Measurements from ENCODE around the gene RARRES2. TPM values are rescaled to one million over a fixed set of nuclear protein-coding genes. Genes with fewer than 3 reads are reported as not detected.

Gene RARRES2
- polyA plus RNA-seq, 1 donor (not counting 4 experiments of a cell fraction or from before 2014, with no cell fraction given), result not detected

DNA sequence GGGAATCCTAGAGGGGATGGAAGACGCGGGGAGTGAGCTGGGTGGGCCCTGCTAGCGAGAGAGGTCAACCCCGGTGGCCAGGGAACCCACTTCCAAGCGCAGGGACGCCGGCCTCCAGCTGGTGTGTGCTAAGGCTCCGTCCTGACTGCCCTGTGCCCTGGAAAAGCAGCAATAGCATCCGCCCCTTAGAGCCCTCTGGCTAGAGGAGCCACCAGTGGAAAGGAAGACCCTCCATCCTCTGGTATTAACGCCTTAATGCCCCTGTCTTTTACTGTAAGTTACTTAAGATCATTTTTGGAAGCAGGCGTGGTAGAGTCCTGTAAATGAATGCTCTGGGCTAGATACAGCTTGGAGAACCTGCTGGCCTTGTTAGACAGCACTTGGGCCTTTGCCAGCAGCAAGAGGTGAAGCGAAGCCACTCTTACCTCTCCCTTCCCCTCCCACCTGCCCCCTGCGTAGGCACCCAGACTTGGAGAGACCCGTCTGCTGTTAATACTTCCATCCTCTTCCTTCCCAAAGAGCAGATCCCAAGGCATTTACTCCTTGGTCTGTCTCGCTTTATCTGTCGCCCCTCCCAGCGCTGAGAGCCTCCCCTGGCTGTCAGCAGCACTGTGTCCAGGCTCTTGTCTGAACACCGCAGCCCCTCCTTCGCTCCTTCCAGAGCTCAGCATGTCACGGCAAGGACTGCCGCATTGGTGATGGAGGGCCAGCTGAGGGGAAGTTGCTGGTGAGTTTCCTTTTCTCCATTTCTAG, 31.8 kb upstream of the RARRES2 start:
- no peaks in the 10 kb centered on the region for H3K27me3 ChIP-seq (ENCODE audit: control insufficient read depth, extremely low read depth, insufficient read depth, low read length)
- dilution Hi-C loops (cut with MboI; ENCODE audit: extremely low pct_ligation_motif_present, low sequenced_read_pairs), result no loop called here
- no peak overlapping the region for H3K27ac ChIP-seq (ENCODE audit: control insufficient read depth, insufficient read depth, low read length)
- DNase-seq (ENCODE audit: low read depth, low spot score) (no peak), FAIRE-seq (no peak)
- H3K4me2 ChIP-seq (ENCODE audit: control insufficient read depth, extremely low read depth, insufficient read depth, low read depth, low read length), result no peak overlapping the region
- H3K36me3 ChIP-seq (ENCODE audit: control insufficient read depth in 2 of 2, extremely low read depth in 1 of 2, insufficient read depth in 2 of 2, low read length in 2 of 2), result peaks cover 1 to 5% of the 10 kb centered on the region in 2 experiments
- H3K9me1 ChIP-seq (ENCODE audit: control insufficient read depth, extremely low read depth, insufficient read depth, low read length), result no peaks in the 10 kb centered on the region
- no peak overlapping the region for H3K4me3 ChIP-seq (ENCODE audit: control insufficient read depth in 2 of 3, extremely low read depth in 1 of 3, insufficient read depth in 2 of 3, low read depth in 1 of 3, low read length in 3 of 3)
- no peaks in the 10 kb centered on the region for H3K79me2 ChIP-seq (ENCODE audit: control insufficient read depth, insufficient read depth, low read length)
- H3K9ac ChIP-seq (ENCODE audit: control insufficient read depth, extremely low read depth, insufficient read depth, low read length), result no peak overlapping the region
- H3K9me3 ChIP-seq (ENCODE audit: control insufficient read depth, low read depth, low read length), result no peaks in the 10 kb centered on the region
- H2AFZ ChIP-seq (ENCODE audit: control insufficient read depth, low read length), result no peak overlapping the region
- no peak for TF ChIP-seq CTCF (optimal IDR thresholded peaks at IDR 0.05 in 1 of 3, IDR thresholded peaks at IDR 0.05 in 1 of 3, conservative IDR thresholded peaks at IDR 0.05 in 1 of 3; ENCODE audit: extremely low read depth in 1 of 3, insufficient read depth in 2 of 3, low read length in 3 of 3)
- peaks cover 23% of the 10 kb centered on the region for H3K4me1 ChIP-seq (ENCODE audit: control insufficient read depth, extremely low read depth, insufficient read depth, low read length)
- peaks cover 3% of the 10 kb centered on the region for H4K20me1 ChIP-seq (ENCODE audit: control insufficient read depth, extremely low read depth, insufficient read depth, low read length)

- Histone ChIP-seq H3K9ac (ENCODE audit: control insufficient read depth, extremely low read depth, insufficient read depth, low read length) (no peak overlapping the region), H3K9me3 (ENCODE audit: control insufficient read depth, low read depth, low read length) (no peaks in the 10 kb centered on the region), H3K27ac (ENCODE audit: control insufficient read depth, insufficient read depth, low read length) (no peak overlapping the region), H3K4me2 (ENCODE audit: control insufficient read depth, extremely low read depth, insufficient read depth, low read depth, low read length) (no peak overlapping the region), H4K20me1 (ENCODE audit: control insufficient read depth, extremely low read depth, insufficient read depth, low read length) (peaks cover 3% of the 10 kb centered on the region), H3K9me1 (ENCODE audit: control insufficient read depth, extremely low read depth, insufficient read depth, low read length) (no peaks in the 10 kb centered on the region), H3K36me3 (ENCODE audit: control insufficient read depth in 2 of 2, extremely low read depth in 1 of 2, insufficient read depth in 2 of 2, low read length in 2 of 2) (peaks cover 1 to 5% of the 10 kb centered on the region in 2 experiments), H3K27me3 (ENCODE audit: control insufficient read depth, extremely low read depth, insufficient read depth, low read length) (no peaks in the 10 kb centered on the region), H2AFZ (ENCODE audit: control insufficient read depth, low read length) (no peak overlapping the region), H3K4me3 (ENCODE audit: control insufficient read depth in 2 of 3, extremely low read depth in 1 of 3, insufficient read depth in 2 of 3, low read depth in 1 of 3, low read length in 3 of 3) (no peak overlapping the region), H3K79me2 (ENCODE audit: control insufficient read depth, insufficient read depth, low read length) (no peaks in the 10 kb centered on the region), H3K4me1 (ENCODE audit: control insufficient read depth, extremely low read depth, insufficient read depth, low read length) (peaks cover 28% of the 10 kb centered on the region)
- DNase-seq (ENCODE audit: low read depth, low spot score), result no peak
- no peak for FAIRE-seq
- no peak for TF ChIP-seq CTCF (optimal IDR thresholded peaks at IDR 0.05 in 1 of 3, IDR thresholded peaks at IDR 0.05 in 1 of 3, conservative IDR thresholded peaks at IDR 0.05 in 1 of 3; ENCODE audit: extremely low read depth in 1 of 3, insufficient read depth in 2 of 3, low read length in 3 of 3)
- no peak for TF ChIP-seq EZH2 (IDR thresholded peaks at IDR 0.05; ENCODE audit: low read length)
- dilution Hi-C loops (cut with MboI; ENCODE audit: extremely low pct_ligation_motif_present, low sequenced_read_pairs), result no loop called here
Measured at GRCh38 chr7:150372271-150373048, 31.0 kb upstream of the RARRES2 start.
